Tibial nerve (tissue), 4 donors: Measurements from ENCODE around the gene OSBPL10.

ENCODE experiments used
- CTCF ChIP-seq, 5 experiments: fragments of 200-600 bp in 3 of 5; fragments of 450-650 bp in 2 of 5; sonication (generic) in 3 of 5; IDR thresholded peaks; one replicate each; pipeline ENCODE4 v1.5.1; 2016 to 2019; ENCODE audit warnings: antibody characterized with exemption in 5 of 5, mild to moderate bottlenecking in 3 of 5, moderate library complexity in 2 of 5
- EP300 ChIP-seq, 2 donors: sonication (generic); formaldehyde crosslinking; IDR thresholded peaks; one replicate each; pipeline ENCODE4 v1.6.1; 2017; ENCODE audit warnings: antibody characterized with exemption in 2 of 2, mild to moderate bottlenecking in 1 of 2
- POLR2A ChIP-seq, 2 donors: fragments of 450-650 bp; IDR thresholded peaks; one replicate each; pipeline ENCODE4 v1.6.1; 2017; ENCODE audit warnings: antibody characterized with exemption in 2 of 2, mild to moderate bottlenecking in 2 of 2, moderate library complexity in 2 of 2

- TF ChIP-seq CTCF (IDR thresholded peaks at IDR 0.05) (no peak), POLR2A (IDR thresholded peaks at IDR 0.05) (no peak), EP300 (IDR thresholded peaks at IDR 0.05) (no peak)
These were observed 85.0 kb downstream of the OSBPL10 start for GRCh38 chr3:31896026-31896425.
